Amygdala (tissue), 56 donors: ENCODE results near the gene CRYAA.
A peak's percentile ranks its signal among the peaks of the same experiment; 100 is the strongest.

Experiments
- DNase-seq, 56 donors: peaks; one replicate each; lab custom pipeline; 2025; lab: John Stamatoyannopoulos, UW

CRYAA gene

DNA sequence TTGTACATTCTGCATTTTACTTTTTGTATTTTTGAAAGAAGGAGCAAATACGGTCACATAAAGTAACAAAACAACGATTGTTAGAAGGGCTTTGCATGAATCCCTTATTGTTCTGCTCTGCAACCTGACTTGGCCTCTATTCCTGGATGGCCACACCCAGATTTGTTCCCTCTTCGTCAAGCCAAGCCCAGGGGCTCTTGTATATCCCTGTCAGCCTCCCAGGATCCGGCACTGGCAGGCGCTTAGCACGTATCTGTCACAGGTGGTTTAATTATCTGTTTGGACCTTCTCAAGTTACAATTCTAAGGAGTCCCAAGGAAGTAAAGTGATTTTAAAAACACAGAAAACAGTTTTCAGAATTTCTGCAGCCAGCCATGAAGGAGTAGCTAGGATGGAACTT, 28.0 kb downstream of the CRYAA start:
- DNase-seq, result peak in 2 of 56 donors; percentile 1 to 19

DNA sequence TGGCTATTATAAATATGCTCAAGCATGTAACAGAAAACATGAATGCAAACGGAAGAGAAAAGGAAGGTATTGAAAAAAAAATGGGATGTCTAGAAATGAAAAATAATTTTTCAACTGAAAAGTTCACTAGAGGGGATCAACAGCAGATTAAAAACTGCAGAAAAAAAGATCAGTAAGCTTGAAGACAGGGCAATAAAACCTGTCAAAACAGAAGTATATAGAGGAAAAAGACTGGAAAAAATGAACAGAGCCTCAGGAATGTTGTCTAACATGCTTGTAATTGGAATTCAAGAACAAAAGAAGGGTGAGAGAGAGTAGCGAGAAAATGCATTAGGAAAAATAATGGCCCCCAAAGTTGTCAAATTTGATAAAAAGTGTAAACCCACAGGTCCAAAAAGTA, 29.6 kb downstream of the CRYAA start:
- no peak for DNase-seq

DNA sequence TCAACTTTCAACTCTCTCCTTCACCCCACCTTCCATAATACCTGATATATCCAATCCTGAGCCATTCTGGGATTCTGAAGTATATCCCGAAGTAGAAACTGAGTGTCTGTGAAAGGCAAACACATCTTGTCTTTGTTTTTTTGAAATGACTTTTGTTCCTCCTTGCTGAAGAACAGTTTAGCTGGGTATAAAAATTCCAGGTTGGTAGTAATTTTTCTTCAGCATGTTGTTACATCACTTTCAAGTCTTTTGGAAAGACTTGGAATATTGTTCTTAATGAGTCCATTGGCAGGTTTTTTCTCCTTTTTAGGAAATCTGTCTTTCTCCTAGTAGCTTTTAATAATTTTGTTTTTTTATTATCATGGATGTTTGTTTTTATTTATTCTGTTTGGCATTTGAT, 32.7 kb downstream of the CRYAA start:
- DNase-seq, result no peak

- DNase-seq, result no peak
These were observed 34.8 kb downstream of the CRYAA start for GRCh38 chr21:43203591-43203990.

- DNase-seq, result no peak
These were observed 35.8 kb downstream of the CRYAA start for GRCh38 chr21:43204638-43205037.

DNA sequence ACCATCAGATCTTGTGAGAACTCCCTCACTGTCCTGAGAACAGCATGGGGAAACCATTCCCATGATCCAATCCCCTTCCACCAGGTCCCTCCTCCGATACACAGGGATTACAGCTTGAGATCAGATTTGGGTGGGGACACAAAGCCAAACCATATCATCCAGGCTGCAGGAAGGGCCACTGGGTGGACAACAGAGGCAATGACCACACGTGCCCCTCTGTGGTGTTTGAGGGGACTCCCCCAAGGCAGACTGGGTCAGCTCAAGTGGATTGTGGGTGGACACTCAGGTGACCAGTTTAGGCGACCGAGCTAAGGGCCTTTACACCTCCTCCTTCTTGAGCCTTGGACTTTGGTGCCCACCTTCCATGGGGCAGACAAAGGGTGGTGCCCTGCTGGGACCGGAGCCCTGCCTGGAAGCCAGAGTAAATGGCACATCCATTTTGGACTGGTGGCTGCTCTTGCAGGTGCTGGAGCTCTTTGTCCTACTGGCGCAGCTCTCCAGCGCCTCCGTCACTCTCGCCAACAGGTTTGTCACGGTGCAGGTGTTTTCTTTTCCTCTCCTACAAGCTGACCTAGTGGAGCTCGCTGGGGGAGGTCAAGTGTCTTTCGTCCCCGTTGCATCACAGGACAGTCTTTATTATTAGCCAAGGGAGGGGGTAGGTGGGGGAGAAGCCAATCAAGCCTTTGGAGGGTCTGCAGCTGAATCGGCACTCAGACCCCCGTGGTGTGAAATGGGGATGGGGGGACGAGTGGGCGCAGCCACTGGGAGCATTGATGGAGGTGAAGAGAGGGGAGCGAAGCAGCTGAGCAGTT, 37.6 kb downstream of the CRYAA start:
- DNase-seq, result no peak

DNA sequence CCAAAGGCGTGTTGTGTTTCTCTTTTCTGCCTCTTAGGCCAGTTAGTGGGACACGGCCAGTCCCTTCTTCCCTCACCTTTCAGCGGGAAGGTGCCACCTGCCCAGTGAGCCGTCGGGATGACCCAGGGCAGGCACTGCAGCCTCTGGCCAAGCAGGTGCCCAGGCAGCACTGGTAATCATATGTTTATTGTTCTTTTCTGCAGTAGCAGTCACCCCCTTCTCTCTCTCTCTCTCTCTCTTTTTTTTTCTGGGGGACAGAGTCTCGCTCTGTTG, 38.2 kb downstream of the CRYAA start:
- DNase-seq, result no peak

DNA sequence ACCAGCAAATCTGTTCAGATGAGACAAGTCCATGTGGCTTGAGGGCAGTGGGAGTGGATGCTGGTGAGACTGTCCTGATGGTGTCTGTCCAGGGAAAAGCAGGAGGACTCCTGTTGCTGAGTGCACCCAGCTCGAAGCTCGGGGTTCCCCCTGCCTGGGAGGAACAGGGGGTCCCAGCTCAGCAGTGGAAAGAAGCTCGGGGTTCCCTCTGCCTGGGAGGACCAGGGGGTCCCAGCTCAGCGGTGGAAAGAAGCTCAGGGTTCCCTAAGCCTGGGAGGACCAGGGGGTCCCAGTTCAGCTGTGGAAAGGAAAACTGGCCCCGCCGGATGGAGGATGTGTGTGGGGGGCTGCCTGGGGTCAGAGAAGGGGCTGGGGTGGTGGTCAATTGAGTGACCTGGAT, 39.1 kb downstream of the CRYAA start:
- no peak for DNase-seq

DNA sequence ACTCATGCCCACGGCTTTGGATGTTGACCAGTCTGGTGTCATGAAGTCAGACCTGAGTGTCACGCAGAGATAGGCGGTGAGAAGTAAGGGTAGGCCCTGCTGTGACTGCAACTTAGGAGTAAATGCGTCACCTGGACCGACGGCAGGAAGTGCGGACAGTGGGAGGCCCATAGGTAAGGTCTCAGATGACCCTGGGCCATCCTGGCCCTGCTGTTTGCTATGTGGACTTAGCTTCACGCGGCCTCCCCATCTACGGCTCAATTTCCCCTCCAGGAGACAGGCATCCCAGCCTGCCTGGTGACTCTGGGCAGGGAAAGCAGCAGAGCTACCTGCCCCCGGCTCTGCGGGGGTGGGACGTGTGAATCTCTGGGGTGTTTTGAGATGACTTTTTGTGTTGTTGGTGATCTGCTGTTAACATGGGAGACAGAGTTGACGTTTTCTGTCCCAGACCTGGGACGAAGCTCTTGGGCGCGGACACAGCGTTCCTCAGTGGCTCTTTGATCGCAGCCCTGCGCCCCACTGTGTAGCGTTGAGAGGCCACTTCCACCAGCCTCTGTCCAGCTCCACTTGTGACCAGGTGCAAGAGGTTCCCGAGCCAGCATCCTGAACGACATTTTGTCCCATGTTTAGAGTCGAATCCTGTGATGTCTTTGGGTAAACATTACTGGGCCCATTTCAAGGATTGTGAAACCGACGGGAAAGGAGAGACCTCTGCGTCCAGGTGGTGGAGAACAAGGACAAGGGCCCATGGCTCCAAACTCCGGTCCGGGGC, 39.9 kb downstream of the CRYAA start:
- no peak for DNase-seq

GRCh38 chr21:43209575-43210453, 41.0 kb downstream of the CRYAA start:
- DNase-seq, result no peak

DNA sequence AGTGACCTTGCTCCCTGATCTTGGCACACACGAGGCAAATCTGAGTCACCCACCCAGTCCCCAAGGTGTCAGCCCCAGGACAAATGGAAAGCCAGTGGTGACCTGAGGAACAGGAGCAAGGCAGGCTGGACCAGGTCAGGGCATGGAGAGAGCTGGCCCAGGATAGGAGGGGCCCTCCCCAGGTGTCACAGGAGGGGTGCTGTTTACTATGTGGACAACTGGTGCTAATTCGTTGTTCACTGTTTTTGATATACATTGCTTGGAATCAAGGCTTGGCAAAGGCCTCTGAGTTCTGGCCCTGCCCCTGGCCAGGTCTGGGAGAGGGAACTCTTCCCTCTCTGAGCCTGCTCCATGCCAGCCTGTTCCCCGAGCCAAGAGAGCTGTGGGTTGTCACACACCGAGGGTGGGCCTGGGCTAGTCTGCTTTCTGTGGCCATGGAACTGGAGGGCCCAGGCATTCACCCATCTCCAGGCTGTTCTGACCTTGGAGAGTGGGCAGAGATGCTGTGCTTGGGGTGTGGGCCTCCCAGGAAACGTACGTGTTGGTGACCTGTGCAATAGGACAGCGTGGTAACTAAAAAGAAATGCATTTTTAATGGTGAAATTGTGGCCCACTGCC, 41.8 kb downstream of the CRYAA start:
- no peak for DNase-seq

GRCh38 chr21:43211072-43211759, 42.4 kb downstream of the CRYAA start:
- no peak for DNase-seq

DNA sequence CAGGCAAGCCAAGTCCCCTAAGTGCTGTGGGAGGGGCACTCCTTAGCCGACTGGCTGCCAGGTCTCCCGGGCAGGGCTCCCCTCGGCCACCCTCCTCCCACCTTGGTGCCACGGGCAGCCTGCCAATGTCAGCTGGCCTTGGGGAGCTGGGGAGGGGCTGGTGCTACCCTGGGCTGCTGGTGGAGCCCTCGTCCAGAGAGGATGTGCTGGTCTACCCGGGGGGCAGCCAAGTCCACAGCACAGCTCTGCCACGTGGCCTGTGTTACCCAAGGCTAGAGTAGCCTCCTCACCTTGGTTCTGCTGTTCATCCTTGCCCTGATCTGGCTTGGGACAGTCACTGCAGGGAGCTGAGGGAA, 42.9 kb downstream of the CRYAA start:
- DNase-seq, result no peak
